Measurements from ENCODE around the gene MARCO.
"Not testable (repeated sequence)": the region's sequence is repeated elsewhere in the genome, so short reads cannot be mapped to it uniquely, and the experiment has no call there.

Gene MARCO

GRCh38 chr2:118925981-118926380 is 16.0 kb upstream of the MARCO start:
- DNase-seq (ENCODE audit: low read depth in 2 of 2) = no peak

- no peak for DNase-seq (ENCODE audit: low read depth in 2 of 2)
Observed at GRCh38 chr2:118929059-118929458, 12.9 kb upstream of the MARCO start.

GRCh38 chr2:118932949-118933348 is 9.0 kb upstream of the MARCO start:
- no peak for DNase-seq (ENCODE audit: low read depth in 2 of 2)

GRCh38 chr2:118936306-118936705 is 5.7 kb upstream of the MARCO start:
- no peak for DNase-seq (ENCODE audit: low read depth in 2 of 2)

GRCh38 chr2:118936936-118937335 is 5.1 kb upstream of the MARCO start:
- no peak for DNase-seq (ENCODE audit: low read depth in 2 of 2)

- no peak for DNase-seq (ENCODE audit: low read depth in 2 of 2)
Observed at GRCh38 chr2:118937817-118938216, 4.2 kb upstream of the MARCO start.

GRCh38 chr2:118939994-118940393 is 2.0 kb upstream of the MARCO start:
- DNase-seq (ENCODE audit: low read depth in 2 of 2) = no peak

GRCh38 chr2:118940486-118941120 is 1.4 kb upstream of the MARCO start:
- DNase-seq (ENCODE audit: low read depth in 2 of 2) = no peak

GRCh38 chr2:118943286-118943685 is 1.3 kb downstream of the MARCO start:
- no peak for DNase-seq (ENCODE audit: low read depth in 2 of 2)

GRCh38 chr2:118945881-118946280 is 3.9 kb downstream of the MARCO start:
- DNase-seq (ENCODE audit: low read depth in 2 of 2) = no peak

- not testable (repeated sequence) for DNase-seq (ENCODE audit: low read depth in 2 of 2)
Observed at GRCh38 chr2:118948266-118948665, 6.3 kb downstream of the MARCO start.

- DNase-seq (ENCODE audit: low read depth in 2 of 2) = no peak
Observed at GRCh38 chr2:118954297-118955060, 12.5 kb downstream of the MARCO start.

GRCh38 chr2:118965737-118966136 is 23.7 kb downstream of the MARCO start:
- DNase-seq (ENCODE audit: low read depth in 2 of 2) = no peak

- DNase-seq (ENCODE audit: low read depth in 2 of 2) = no peak
Observed at GRCh38 chr2:118967124-118967880, 25.3 kb downstream of the MARCO start.

- no peak for DNase-seq (ENCODE audit: low read depth in 2 of 2)
Observed at GRCh38 chr2:118968042-118968441, 26.0 kb downstream of the MARCO start.

- no peak for DNase-seq (ENCODE audit: low read depth in 2 of 2)
Observed at GRCh38 chr2:118968961-118969733, 27.2 kb downstream of the MARCO start.

- no peak for DNase-seq (ENCODE audit: low read depth in 2 of 2)
Observed at GRCh38 chr2:118969734-118970395, 27.9 kb downstream of the MARCO start.

- DNase-seq (ENCODE audit: low read depth in 2 of 2) = no peak
Observed at GRCh38 chr2:118970396-118971135, 28.6 kb downstream of the MARCO start.

GRCh38 chr2:118971245-118972122 is 29.5 kb downstream of the MARCO start:
- no peak for DNase-seq (ENCODE audit: low read depth in 2 of 2)

GRCh38 chr2:118973542-118973951 is 31.6 kb downstream of the MARCO start:
- no peak for DNase-seq (ENCODE audit: low read depth in 2 of 2)

All from stimulated activated CD8-positive, alpha-beta memory T cell treated with anti-CD3 and anti-CD28 coated beads, Interleukin-7, amount 100 ng/mL, for 1 hour (primary cell).